T-helper 2 cell treated with Interferon-gamma antibody and Interleukin-4, amounts not matched to agents 100 ng/mL and 5 ng/mL, for 36 hours (primary cell): ENCODE measurements around the gene VPS13D. TPM values are rescaled to one million over a fixed set of nuclear protein-coding genes. Genes with fewer than 3 reads are reported as not detected.
"Not testable (repeated sequence)": the region's sequence is repeated elsewhere in the genome, so short reads cannot be mapped to it uniquely, and the experiment has no call there.

Experiments used
- intact Hi-C: fragments of 100-400 bp; cut with micrococcal nuclease; formaldehyde crosslinking; loops from one replicate; pipeline ENCODE4 v1.15.1; 2023
- total RNA-seq: library from RNA; stranded (reverse); gene quantifications from 2 replicates; pipeline ENCODE4 v1.2.3, GENCODE V29; 2022

Gene VPS13D
- total RNA-seq, 1 donor from 2014 or later: 30.9 TPM

DNA sequence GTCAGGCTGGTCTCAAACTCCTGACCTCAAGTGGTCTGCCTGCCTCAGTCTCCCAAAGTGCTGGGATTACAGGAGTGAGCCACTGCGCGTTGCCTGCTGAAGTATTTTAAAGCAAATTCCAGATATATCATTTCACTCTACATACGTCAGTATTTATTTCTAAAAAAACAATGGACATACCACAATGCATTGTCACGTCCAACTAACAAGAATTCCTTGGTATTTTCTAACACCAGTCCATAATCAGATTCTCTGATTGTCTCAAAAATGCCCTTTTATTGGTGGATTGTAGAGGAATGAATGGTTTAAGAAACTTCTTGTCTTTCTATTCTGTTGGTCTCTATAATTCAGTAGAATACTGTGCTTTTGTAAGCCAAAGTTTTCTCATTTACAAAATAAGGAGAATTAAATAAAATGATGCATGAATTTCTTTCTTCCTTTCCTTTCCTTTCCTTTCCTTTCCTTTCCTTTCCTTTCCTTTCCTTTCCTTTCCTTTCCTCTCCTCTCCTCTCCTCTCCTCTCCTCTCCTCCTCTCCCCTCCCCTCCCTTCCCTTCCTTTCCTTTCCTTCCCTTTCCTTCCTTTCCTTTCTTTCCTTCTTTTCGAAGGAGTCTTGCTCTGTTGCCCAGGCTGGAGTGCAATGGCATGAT is 55.8 kb downstream of the VPS13D start:
- intact Hi-C loops: no loop called here

GRCh38 chr1:12287869-12288268 is 58.0 kb downstream of the VPS13D start:
- intact Hi-C loops: no loop called here

- intact Hi-C loops: no loop called here
These were observed 61.0 kb downstream of the VPS13D start for GRCh38 chr1:12290828-12291227.

DNA sequence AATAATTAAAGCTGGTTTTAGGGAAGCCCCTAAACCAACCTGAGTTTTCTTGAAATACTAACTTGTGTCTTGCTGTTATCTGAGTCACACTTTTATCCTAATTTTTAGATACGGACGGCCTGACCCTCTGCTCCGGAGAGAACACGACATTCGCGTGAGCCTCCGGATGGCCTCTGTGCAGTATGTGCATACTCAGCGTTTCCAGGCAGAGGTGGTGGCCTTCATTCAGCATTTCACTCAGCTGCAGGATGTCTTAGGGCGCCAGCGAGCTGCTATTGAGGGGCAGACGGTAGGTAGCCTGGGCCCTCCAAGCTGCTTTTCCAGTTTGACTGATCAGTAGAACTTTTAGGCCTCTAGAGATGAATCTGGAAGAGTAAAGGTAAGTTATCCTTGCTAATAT is 63.6 kb downstream of the VPS13D start:
- intact Hi-C loops: no loop called here

GRCh38 chr1:12294076-12294475 is 64.2 kb downstream of the VPS13D start:
- intact Hi-C loops: no loop called here

GRCh38 chr1:12296016-12296415 is 66.2 kb downstream of the VPS13D start:
- intact Hi-C loops: loop anchor here (2.0 to 5.0 kb wide), 2 partner anchors 139 to 321 kb away; partner anchors contain the start of gene DHRS3

GRCh38 chr1:12296623-12297022 is 66.8 kb downstream of the VPS13D start:
- intact Hi-C loops: loop anchor here (2.0 to 5.0 kb wide), 2 partner anchors 138 to 321 kb away; partner anchors contain the start of gene DHRS3

DNA sequence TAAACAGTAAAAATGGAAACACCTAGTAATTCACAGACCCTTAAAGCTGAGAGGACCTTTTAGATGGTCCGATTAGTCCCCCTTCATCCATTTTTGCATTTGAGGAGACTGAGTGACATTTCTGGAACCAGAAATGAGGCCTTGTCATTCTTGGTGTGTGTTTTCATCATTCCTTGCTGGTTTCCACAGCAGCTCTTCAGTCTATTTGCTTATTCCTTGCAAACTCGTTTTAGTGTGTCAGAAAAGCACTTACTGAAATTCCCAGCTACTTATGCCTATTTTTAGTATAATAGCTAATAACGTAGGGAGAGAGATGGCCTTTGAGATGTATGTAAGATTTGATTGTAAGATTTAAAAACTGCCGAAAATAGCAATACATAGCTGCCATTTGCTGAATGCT is 70.9 kb downstream of the VPS13D start:
- intact Hi-C loops: no loop called here

DNA sequence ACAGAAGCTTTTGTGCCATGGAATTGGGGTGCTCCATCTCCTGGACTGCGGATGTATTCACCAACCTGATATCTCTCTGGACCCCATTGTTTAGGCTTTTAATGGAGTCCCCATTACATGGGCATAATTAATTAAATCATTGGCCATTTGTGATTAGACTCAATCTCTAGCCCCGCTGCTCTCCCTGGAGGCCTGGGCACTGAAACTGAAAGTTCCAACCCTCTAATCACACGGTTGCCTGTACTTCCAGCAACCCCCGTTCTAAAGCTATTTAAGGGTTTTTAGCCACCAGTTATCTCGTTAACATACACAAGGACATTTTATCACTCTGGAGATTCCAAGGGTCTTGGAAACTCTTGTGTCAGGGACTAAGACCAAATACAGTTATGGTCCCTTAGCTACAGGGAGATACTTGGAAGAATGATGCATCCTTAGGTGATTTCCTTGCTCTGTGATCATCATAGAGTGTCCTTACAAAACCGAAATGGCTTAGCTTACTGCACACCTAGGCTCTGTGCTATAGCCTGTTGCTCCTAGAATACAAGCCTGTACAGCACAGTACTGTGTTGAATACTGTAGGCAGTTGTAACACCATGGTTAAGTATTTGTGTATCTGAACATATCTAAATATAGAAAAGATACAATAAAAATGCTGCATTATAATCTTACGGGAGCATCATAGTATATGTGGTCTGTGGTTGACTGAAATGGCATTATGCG is 71.8 kb downstream of the VPS13D start:
- intact Hi-C loops: no loop called here

DNA sequence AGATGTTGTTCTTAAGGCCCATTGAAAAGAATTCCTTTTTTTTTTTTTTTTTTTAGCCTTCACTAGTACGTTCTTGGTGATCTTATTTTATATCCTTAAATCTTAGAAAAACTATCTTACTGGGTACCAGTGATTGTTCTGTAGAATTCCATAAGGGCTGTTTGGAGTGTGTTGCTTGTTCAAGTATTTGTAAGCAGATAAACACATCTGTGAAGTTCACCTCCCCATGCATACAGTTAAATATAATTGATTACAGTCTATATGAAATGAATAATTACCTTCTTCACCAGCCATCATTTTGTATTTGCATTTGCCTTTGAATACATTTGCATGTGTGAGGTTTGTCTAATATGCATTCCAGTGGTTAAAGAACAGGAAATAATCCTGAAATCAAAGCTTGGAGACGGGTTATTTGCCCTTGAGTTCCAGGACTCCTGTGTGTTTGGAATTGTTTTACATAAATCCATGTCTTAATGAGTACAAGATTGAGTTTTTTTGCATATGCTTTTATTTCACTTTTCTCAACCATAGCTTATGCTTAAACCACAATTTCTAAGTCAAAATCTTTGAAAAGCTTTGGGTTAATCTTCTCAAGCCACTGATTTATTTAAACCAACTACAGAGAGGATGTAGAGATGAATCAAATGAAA is 73.1 kb downstream of the VPS13D start:
- intact Hi-C loops: no loop called here

DNA sequence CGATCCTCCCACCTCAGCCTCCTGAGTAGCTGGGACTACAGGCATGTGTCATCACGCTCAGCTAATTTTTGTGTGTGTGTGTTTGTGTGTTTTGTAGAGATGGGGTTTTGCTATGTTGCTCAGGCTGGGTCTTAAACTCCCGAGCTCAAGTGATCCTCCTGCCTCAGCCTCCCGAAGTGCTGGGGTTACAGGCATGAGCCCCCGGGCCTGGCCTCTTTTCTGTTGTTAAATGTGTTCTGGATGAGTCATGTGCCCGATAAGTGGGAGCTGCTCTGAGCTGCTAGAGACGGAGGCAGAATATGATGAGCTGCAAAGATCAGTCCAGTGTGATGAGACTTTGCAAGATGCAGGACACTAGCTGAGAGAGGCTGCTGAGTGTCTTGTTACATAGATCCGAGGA is 75.5 kb downstream of the VPS13D start:
- intact Hi-C loops: no loop called here

DNA sequence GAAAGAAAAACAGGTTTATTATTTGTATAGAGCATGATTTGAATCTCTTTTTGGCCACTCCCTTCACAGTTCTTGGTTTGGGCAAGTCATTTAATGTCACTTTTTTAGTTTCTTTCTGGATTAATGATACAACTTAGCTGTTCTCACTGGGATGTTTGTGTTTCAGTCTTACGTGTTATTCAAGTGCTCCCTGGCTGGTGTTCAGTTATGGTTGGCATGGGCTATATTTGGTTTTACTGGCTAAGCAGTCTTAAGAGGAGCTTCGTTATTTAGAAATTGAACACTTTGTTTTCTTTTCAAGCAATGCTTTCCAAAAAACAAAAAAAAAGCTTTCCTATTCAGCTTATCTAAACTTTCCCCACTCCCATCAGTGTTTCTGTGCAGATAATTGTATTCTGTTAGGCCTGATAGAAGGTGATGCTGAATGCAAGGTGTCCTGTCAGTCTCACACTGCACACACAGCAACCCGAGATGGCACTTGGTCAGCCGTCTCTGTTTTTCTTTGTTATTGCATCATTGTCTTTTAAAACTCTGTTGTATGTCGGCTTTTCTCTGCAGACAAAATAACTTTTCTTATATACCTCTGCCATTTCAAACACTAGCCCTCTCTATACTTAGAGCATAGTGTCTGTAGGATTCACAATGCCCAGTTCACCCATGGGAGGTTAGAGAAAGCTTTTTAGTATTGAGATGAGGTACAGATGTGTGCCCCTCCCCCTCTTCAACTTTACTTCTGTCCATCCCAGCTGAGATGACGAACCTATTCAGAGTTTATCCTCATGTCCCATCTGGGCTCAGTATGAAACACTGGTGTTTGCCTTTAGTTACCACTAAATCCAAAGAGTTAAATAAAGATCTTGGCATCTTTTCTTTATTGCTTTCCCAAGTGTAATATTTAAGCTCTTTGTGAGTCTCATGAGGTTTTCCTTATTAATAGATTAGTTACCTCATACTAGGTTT is 80.2 kb downstream of the VPS13D start:
- intact Hi-C loops: no loop called here

DNA sequence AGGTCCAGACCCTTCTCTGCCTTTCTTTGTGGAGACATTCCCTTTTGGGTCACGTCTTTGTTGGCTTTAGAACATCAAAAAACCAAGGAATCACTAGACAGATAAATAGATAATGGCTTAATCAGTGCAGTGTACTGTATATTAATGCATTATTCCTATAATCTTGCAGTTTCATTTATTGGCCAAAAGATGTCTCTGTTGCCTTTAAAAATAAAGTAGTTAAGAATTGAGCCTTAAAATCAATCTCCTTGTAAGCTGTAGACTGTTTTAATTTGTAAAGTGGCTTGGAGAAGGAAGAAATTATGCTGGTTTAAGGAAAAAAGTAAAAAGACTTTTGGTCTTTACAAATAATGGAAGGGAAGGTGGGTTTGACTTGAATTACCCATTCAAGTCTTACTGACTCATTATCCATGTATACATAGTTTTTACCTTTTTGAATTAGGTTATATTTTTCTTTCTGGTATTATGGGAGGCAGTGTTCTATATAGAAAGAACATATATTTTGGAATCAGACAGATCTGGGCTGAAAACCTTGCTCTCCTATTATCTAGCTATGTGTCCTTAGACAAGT is 84.6 kb downstream of the VPS13D start:
- intact Hi-C loops: loop anchor here (1.0 kb wide), 2 partner anchors 305 to 345 kb away; no protein-coding TSS in a partner anchor

DNA sequence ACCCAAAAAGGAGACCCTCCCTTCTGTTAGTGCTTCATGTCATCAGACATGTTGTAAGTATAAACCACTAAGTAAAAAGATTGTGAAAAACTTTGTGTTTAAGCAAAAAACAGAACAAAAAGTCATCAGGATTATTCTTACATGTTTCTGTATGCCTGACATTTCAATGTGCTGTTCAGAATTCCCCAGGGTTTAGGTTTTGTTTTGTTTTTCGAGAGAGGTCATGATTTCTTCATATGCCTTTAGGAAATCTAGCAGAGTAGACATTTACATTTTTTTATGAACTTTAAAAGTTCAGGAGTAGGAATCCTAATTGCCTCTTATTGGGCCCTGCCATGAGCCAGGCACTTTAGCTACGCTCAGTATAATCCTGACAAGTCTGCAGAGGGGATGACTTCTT is 85.3 kb downstream of the VPS13D start:
- intact Hi-C loops: no loop called here

- intact Hi-C loops: no loop called here
These were observed 86.5 kb downstream of the VPS13D start for GRCh38 chr1:12316331-12316730.

- intact Hi-C loops: no loop called here
These were observed 90.7 kb downstream of the VPS13D start for GRCh38 chr1:12320486-12320885.

GRCh38 chr1:12324423-12324822 is 94.6 kb downstream of the VPS13D start:
- intact Hi-C loops: no loop called here

DNA sequence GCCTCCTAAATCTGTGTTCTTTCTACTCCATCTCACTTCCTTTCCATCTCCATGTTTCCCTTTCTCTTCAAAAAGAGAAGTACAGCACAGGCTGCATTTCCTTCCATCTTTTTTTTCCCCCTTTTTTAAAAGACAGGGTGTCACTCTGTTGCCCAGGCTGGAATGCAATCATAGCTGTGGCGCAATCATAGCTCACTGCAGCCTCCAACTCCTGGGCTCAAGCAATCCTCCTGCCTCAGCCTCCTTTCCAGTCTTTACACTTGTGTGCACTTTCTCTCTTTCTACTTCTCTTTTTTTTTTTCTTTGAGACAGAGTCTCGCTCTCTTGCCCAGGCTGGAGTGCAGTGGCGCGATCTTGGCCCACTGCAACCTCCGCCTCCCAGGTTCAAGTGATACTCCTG is 95.1 kb downstream of the VPS13D start:
- intact Hi-C loops: not testable (repeated sequence)

GRCh38 chr1:12326986-12327385 is 97.2 kb downstream of the VPS13D start:
- intact Hi-C loops: no loop called here

DNA sequence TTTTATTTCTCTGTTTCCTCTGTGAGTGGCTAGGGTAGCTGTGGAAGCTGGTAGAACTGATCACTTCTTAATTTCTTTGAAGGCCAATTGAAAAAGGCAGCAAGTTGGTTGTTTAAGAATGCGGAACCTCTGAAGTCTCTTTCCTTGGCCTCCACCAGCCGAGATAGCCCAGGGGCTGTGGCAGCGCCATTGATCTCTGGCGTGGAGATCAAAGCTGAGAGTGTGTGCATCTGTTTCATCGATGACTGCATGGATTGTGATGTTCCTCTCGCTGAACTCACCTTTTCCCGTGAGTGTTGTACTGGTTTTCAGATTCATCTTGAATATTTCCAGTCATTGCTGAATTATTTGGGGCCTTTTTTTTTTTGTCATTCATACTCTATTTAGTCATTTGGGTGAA is 97.7 kb downstream of the VPS13D start:
- intact Hi-C loops: no loop called here
